ENCODE measurements around the gene HK3.

HK3 gene

DNA sequence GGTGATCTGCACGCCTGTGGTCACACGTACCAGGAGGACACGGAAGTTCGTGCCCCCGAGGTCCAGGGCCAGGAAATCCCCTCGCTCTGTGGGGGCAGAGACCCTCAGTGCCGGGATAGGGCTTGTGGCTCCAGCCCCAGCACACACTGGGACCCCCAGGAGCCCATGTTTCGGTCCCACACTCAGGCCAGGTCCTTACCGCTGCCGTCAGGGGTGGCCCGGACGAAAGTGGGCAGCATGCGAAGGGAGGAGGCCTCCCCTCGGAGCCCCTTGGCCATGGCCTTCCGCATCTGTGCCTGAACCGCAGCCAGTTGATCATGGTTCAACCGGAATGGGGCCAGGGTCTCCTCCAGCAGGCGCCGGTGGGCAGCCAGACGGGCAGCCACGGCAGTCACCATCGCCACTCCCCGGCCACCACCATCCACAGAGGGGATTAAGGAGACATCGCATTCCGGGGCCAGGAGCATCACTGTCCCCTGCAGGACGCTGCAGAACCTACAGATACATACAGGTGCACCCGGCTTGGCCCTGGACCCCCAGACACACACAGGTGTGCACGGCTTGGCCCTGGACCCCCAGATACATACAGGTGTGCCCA lies 11.8 kb downstream of the HK3 start:
- TF ChIP-seq CTCF (IDR thresholded peaks at IDR 0.05; ENCODE audit: extremely low read depth, insufficient read depth, missing control alignments), result no peak
- in situ Hi-C loops (cut with MboI; ENCODE audit: low pct_unique_long_range_greater_than_20kb, low sequenced_read_pairs, unreplicated experiment), result no loop called here

DNA sequence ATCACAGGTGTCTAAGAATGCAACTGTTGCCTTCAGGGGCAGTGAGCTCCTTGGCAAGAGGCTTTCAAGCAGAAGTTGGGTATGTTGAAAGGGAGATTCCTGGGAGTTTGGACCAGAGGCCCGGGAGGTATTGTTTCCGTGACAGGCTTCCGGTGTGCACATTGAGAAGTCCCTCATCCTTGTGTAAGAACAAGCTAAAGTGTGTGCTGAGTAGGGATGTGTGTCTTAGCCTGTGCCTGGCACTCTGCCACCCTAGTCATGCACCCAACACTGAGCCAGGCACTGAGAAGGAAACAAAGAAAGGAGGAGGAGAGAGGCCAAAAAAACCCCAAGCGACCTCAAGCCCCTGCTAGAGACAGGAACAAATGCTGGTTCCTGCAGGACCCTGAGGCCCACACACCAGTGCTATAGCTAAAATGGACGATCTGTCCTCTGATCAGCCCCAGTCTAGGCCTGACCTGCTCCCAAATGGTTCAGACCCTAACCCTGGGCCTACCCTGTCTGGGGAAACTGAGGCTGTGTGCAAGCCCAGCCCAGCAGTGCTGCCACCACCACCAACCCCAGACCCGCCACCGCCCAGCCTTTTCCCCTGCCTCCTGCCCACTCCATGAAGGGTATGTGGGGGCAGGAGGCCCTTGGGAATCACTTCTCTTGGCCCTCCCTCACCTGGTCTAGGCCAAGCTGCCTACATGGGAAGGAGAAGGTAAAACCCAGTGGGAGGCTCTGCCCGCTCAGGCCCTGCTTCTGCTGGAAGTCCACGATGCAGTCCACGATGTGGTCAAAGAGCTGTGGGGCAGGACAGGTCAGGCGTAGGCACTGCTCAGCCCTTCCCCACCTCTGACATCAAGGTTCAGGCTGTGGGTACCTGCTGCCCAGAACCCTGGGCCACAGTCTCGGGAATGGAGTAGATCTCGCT lies 12.6 kb downstream of the HK3 start:
- in situ Hi-C loops (cut with MboI; ENCODE audit: low pct_unique_long_range_greater_than_20kb, low sequenced_read_pairs, unreplicated experiment), result no loop called here
- DNase-seq (ENCODE audit: low spot score), result peak; percentile 13
- TF ChIP-seq CTCF (IDR thresholded peaks at IDR 0.05; ENCODE audit: extremely low read depth, insufficient read depth, missing control alignments), result no peak

More for the DNA sequence above, 11.8 kb downstream of the HK3 start:
- peak; percentile 11 for DNase-seq (ENCODE audit: low spot score)

- TF ChIP-seq CTCF (IDR thresholded peaks at IDR 0.05; ENCODE audit: extremely low read depth, insufficient read depth, missing control alignments), result no peak
- DNase-seq (ENCODE audit: low spot score), result no peak
- in situ Hi-C loops (cut with MboI; ENCODE audit: low pct_unique_long_range_greater_than_20kb, low sequenced_read_pairs, unreplicated experiment), result no loop called here
These were observed 14.6 kb downstream of the HK3 start for GRCh38 chr5:176884571-176884890.

DNA sequence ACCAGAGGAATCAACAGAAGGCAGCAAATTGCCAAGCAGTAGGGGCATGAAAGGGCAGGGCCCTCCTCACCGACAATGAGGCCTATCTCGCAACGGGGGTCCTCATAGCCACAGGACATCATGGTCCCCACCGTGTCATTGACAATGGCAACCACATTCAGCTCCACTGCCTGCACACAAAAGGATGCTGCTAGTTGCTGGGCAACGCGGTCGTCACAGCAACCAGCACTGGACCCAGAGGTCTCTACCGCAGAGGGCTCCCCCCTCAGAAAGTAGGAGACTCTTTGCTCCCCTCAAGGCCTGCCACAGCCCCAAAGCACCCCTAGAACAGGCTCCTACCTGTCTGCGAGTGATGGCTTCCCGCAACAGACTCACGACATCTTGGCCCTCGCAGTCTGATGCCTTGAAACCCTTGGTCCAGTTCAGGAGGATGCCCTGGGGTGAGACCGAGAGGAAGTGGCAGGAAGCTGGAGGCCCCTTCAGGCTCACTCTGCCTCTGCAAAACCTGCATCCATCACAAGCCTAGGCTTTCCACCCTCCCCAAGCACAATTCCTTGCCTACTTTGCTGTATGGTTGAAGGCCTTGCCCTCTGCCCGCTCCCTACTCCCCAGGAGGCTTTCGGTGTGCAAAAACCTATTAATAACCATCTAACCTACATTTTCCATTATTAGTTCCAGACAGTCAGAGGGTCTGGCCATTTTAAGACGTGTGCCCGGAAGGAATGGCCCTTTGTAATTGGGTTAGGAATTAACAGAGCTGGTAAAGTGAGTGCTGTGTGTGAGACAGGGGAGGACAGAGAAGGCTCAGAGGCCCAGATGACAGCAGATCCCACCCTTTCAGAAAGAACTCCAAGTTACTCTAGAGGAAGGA lies 15.2 kb downstream of the HK3 start:
- in situ Hi-C loops (cut with MboI; ENCODE audit: low pct_unique_long_range_greater_than_20kb, low sequenced_read_pairs, unreplicated experiment), result no loop called here
- no peak for TF ChIP-seq CTCF (IDR thresholded peaks at IDR 0.05; ENCODE audit: extremely low read depth, insufficient read depth, missing control alignments)
- DNase-seq (ENCODE audit: low spot score), result no peak

GRCh38 chr5:176882567-176882903 lies 16.6 kb downstream of the HK3 start:
- DNase-seq (ENCODE audit: low spot score), result no peak
- no peak for TF ChIP-seq CTCF (IDR thresholded peaks at IDR 0.05; ENCODE audit: extremely low read depth, insufficient read depth, missing control alignments)
- in situ Hi-C loops (cut with MboI; ENCODE audit: low pct_unique_long_range_greater_than_20kb, low sequenced_read_pairs, unreplicated experiment), result no loop called here

GRCh38 chr5:176881816-176882566 lies 17.2 kb downstream of the HK3 start:
- in situ Hi-C loops (cut with MboI; ENCODE audit: low pct_unique_long_range_greater_than_20kb, low sequenced_read_pairs, unreplicated experiment), result no loop called here
- DNase-seq (ENCODE audit: low spot score), result no peak
- TF ChIP-seq CTCF (IDR thresholded peaks at IDR 0.05; ENCODE audit: extremely low read depth, insufficient read depth, missing control alignments), result no peak

Measured in GM13977 (cell line).